A172 (cell line): ENCODE data around the gene SCYGR5. TPM values are rescaled to one million over a fixed set of nuclear protein-coding genes. Genes with fewer than 3 reads are reported as not detected.
"Not testable (repeated sequence)": the region's sequence is repeated elsewhere in the genome, so short reads cannot be mapped to it uniquely, and the experiment has no call there.

Experiments
- DNase-seq: peaks from one replicate; pipeline ENCODE4 v3.0.0-alpha.2; 2015; ENCODE audit warnings: low spot score
- total RNA-seq: library from RNA; depleted of rRNA; stranded (reverse); fragments of >200 nt; shearing (Covaris generic); gene quantifications from 2 replicates; pipeline ENCODE4 v1.2.3, GENCODE V29; 2014; rRNA removed

SCYGR5 gene
- total RNA-seq, 1 experiment from 2014 or later, result not detected

DNA sequence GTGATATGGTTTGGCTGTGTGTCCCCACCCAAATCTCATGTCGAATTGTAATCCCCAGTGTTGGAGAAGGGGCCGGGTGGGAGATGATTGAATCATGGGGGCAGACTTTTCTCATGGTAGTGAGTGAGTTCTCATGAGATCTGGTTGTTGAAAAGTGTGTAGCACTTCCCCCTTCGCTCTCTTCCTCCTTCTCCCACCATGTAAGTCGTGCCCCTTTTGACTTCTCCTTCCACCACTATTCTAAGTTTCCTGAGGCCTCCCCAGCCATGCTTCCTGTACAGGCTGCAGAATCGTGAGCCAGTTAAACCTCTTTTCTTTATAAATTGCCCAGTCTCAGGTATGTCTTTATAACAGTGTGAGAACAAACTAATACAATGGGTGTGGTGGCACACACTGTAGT lies 7.0 kb downstream of the SCYGR5 start:
- DNase-seq, result not testable (repeated sequence)

DNA sequence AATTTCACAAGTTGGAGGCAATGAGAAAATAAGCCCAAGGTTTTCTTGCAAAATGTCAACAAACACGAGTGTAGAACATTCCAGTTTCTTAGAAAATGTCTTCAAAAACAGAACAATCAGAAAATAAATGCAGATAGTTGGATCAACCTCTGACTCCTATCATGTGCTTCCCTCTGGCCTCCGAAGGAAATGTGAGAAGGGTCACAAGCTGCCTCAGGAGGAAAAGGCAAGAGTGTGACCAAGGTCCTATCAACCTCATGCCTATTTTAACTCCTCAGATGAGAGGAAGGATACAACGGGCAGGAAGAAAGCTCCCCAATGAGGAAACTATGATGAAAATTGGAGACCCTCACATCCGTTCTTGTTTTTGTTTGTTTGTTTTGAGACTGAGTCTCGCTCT lies 7.9 kb downstream of the SCYGR5 start:
- DNase-seq, result no peak

DNA sequence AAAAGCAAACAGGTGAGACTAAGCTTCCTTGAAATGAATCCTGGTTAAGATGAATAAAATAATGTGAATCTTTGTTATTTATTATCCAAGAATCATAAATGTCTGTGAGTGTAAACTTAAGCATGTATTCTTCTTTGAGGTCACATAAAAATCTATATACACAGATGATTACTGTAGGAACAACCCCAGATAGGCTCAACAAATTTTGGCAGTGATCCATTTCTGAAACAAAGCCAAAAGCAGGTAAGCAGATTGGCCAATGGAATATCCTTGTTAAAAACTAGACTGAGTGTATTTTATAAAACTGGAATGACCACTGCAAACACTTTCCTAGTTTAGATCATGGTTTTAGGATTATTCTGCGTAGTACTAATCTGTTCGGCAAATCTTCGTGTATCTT lies 11.3 kb downstream of the SCYGR5 start:
- no peak for DNase-seq

DNA sequence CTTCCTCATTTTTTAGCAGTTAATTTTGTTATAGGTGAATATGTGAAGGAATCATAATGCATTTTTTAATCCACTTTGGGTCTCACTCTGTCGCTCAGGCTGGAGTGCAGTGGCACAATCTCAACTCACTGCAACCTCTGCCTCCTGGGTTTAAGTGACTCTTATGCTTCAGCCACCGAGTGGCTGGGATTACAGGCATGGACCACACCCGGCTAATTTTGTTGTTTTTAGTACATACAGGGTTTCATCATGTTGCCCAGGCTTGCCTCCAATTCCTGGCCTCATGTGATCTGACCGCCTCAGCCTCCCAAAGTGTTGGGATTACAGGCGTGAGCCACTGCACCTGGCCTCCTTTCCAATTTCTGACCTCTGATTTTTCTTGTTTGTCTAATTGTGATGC lies 17.7 kb downstream of the SCYGR5 start:
- DNase-seq, result no peak

DNA sequence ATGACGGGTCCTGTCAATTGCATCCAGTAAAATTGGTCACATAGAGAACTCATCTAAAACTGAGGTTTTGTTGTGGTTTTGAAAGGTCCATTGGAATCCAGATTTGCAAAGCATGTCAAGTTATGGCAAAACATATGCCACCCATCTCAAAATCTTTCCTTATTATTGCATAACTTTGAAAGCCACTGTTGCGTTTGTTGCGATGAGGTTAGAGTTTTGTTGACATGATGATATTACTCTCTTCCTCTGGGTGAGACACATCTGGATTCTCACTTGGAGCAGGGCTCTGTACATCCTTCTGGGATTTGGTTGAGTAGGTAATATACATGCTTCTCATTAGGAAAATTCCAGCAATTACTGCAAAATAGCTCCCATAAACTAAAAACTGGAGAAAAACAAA lies 20.6 kb downstream of the SCYGR5 start:
- no peak for DNase-seq

DNA sequence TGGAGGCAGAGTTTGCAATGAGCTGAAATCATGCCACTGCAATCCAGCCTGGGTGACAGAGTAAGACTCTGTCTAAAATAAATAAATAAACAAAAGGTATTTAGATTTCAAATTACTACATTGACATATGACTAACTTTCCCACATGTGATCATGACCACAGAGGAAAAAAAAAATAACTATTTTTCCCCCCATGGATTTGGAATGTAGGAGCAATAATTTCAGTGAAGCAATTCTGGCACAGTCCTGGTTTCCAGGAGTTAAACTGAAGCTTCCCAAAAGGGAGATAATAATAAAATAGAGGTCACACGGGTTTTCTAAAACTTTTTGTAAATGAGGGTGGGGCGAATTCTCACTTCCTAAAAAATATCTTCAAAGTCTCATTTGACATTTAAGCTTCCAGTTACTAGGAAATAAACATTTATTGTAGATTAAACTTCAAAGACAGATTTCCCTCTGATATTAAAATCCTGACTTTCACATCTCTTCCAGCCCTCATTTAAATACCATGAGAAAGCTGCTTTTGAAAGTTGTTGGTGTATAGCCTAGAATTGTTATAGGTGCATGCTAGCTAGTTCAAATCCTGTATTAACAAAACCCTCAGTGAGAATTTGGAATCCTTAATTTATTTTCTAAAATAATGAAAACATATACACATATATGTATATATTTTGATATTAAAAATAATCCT lies 30.5 kb downstream of the SCYGR5 start:
- no peak for DNase-seq

DNA sequence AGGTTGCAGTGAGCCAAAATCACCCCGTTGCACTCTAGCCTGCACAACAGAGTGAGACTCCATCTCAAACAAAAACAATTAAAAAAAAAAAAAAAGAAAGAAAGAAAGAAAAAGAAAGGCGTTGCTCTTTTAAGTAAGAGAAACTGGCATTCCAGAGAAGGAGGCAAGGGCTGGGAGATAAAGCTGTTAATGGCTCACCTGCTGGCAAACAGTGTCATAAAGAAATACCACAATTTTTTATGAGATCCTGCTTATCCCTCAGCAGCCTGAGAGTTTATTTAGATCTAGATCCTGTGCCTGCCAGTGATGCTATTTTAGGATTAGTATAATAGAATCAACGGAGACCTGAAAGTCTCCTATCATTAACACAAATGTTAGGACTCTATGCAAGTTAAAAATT lies 35.0 kb downstream of the SCYGR5 start:
- peak; percentile 19 for DNase-seq

DNA sequence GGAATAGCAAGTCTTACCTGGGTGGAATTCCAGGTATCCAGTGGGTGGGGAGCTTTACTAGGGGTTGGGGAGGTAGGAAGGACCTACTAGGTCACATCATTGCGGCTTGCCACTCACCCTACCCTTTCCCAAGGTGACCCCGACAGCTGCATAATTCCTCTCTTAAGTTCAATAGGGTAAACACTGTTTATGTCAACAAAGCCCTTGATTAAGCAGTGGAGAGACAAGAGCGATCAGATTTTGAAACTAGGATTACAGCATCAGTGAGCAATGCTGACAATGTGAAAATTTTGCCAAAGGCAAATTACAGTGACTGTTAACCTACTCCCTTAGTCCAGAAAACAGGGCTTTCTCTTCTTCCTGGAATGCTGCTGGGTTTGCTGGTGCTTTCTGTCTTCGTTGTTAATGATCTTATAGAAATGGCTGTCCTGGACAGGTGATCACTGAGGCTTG lies 36.7 kb downstream of the SCYGR5 start:
- peak; percentile 40 for DNase-seq

DNA sequence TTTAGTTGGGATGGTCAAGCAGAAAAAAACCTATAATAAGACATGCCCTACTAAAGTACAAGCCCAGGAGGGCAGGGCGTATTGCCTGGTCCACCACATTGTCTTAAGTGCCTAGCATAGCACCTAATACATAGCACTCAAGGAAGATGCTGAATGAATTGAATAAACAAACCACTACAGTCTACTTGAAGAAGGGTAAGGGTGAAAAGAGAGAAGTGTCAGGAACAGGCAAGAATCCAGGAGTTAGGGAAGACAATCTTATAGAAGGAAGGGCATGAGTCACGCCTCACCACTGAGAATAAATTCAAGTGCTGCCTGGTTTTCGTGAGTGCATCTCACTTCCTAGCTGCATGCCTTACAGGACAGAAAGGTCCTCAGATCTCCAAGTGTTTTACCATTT lies 37.4 kb downstream of the SCYGR5 start:
- peak; percentile 57 for DNase-seq

DNA sequence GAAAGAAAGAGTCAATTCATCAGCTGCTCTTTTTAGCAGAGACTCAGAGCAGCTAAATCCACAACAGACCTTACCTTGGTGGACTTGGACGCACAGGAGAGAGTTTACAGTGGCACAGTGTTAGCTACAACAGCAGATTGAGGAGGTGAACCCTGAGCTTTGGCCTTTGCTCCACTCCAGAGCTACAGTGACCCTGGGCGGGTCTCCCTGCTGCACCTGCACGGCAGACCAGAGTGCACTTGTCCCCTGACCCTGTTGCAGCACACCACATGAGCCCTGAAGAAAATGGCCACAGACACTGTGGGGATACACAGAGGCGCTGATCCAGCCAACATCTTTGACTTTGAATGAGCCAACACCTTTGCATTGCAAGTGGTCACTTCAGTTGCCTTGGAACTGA lies 40.3 kb downstream of the SCYGR5 start:
- DNase-seq, result no peak

DNA sequence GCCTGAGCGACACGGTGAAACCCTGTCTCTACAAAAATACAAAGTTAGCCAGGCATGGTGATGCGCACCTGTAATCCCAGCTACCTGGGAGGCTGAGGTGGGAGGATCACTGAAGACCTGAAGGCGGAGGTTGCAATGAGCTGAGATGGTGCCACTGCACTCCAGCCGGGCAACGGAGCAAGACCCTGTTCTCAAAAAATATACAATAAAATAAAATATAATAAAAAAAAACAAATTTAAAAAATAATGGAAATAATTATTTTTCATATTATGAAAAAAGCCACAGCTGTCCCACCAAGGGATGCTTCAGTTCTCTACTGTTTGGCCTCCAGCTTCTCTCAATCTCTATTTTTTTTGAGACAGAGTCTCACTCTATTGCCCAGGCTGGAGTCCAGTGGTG lies 40.8 kb downstream of the SCYGR5 start:
- no peak for DNase-seq

DNA sequence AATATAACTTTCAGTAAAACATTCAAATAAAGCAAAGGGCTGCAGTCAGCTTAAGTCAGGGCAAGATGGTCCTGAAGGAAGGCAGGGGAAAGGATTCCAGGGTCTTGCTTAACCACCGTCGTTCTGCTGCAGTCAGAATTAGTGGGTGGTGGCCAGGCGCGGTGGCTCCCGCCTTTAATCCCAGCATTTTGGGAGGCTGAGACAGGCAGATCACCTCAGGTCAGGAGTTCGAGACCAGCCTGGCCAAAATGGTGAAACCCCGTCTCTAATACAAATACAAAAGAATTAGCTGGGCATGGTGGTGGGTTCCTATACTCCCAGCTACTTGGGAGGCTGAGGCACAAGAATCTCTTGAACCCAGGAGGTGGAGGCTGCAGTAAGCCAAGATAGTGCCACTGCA lies 44.4 kb downstream of the SCYGR5 start:
- no peak for DNase-seq

DNA sequence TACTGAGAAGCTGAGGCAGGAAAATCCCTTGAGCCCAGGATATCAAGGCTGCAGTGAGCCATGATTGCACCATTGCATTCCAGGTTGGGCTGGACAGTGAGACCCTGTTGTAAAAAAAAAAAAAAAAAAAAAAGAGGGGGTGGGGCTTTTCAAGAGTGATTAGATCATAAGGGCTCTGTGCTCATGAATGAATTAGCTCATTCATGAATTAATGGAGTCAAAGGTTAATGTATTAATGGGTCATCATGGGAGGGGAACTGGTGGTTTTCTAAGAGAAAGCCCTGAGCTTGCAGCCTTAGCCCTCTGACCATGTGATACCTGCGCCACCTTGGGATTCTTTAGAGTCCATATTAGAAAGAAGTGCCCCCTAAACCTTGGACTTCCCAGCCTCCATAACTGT lies 46.7 kb downstream of the SCYGR5 start:
- no peak for DNase-seq

DNA sequence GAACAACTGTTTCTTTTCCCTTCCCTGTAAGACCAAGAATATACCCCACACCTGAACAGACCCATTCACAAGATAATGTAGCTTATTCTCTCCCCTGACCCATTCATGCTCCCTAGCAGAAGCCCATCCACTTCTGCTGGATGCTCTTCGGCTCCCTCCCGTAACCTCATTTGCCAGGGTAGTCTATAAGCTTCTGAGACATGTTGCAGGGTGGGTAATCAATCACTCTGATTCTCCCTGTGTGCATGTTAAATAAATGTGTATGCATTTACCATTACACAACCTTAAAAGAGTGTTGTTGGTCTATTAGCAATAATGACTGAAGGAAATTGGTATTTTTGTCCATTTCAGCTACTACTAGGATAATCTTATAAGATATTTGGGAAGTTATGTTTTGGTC lies 49.9 kb downstream of the SCYGR5 start:
- DNase-seq, result no peak

Other genes with a start within 250 kb of the SCYGR5 start
- 47.0 and 69.9 TPM in 2 replicates for gene AGFG1, start 194.6 kb upstream of the SCYGR5 start, total RNA-seq
- gene SCYGR2, start 67.9 kb upstream of the SCYGR5 start, total RNA-seq, result not detected in 2 replicates
- gene SCYGR3, start 52.0 kb upstream of the SCYGR5 start, total RNA-seq, result not detected in 2 replicates
- not detected in 2 replicates for gene SCYGR4, start 49.3 kb upstream of the SCYGR5 start, total RNA-seq
- gene SLC19A3, start 51.2 kb downstream of the SCYGR5 start, total RNA-seq, result 0.07 and 0.10 TPM in 2 replicates
- gene SCYGR6, start 58.0 kb downstream of the SCYGR5 start, total RNA-seq, result not detected in 2 replicates
- not detected in 2 replicates for gene SCYGR7, start 61.5 kb downstream of the SCYGR5 start, total RNA-seq
- gene SCYGR8, start 79.1 kb downstream of the SCYGR5 start, total RNA-seq, result not detected in 2 replicates
- not detected in 2 replicates for gene CCL20, start 147.0 kb downstream of the SCYGR5 start, total RNA-seq
- 1.7 and 2.0 TPM in 2 replicates for gene DAW1, start 204.8 kb downstream of the SCYGR5 start, total RNA-seq